ENCODE measurements around the gene ZNF300. TPM values are rescaled to one million over a fixed set of nuclear protein-coding genes. Genes with fewer than 3 reads are reported as not detected.
"Not testable (repeated sequence)": the region's sequence is repeated elsewhere in the genome, so short reads cannot be mapped to it uniquely, and the experiment has no call there.

The ZNF300 gene
- total and polyA plus RNA-seq, 7 experiments from 2014 or later = 0.15 to 5.1 (median 1.9) TPM

GRCh38 chr5:150847334-150847695, 57.5 kb downstream of the ZNF300 start:
- Histone ChIP-seq H3K4me3 (ENCODE audit: low read length) (no peak overlapping the region), H3K36me3 (ENCODE audit: control insufficient read depth in 2 of 3, insufficient read depth in 3 of 3, low read length in 3 of 3) (no peaks in the 10 kb centered on the region), H3K27me3 (ENCODE audit: control insufficient read depth in 2 of 2, insufficient read depth in 2 of 2, low read length in 2 of 2) (no peaks in the 10 kb centered on the region), H3K9me3 (ENCODE audit: control insufficient read depth in 2 of 3, low read length in 3 of 3) (no peaks in the 10 kb centered on the region), H3K4me1 (ENCODE audit: control insufficient read depth in 2 of 2, insufficient read depth in 2 of 2, low read length in 2 of 2) (no peaks in the 10 kb centered on the region), H3K27ac (ENCODE audit: low read depth, low read length) (no peak overlapping the region)
- Mint-ChIP-seq H3K36me3 (peaks cover 0 to 9% (median 0%) of the 10 kb centered on the region in 5 donors), H3K4me3 (peak overlapping the region in 9 of 10 donors; percentile 65 to 93 (median 88)), H3K9me3 (peaks cover 0 to 8% (median 0%) of the 10 kb centered on the region in 11 donors), H3K27ac (peak overlapping the region in 6 of 9 donors; percentile 65 to 92 (median 80)), H3K27me3 (peaks cover 0 to 3% (median 0%) of the 10 kb centered on the region in 5 donors), H3K4me1 (peaks cover 6 to 35% (median 19%) of the 10 kb centered on the region in 7 donors)
- ChIA-PET POLR2A (interaction anchor here (0.7 to 2.2 kb wide), 10 partner anchors 42 to 287 kb away, joined by 3 to 11 read pairs (median 6); partner anchors contain the start of genes RBM22 and SMIM3), CTCF (interaction anchor here (0.6 to 3.4 kb wide), 19 partner anchors 37 to 525 kb away, joined by 3 to 59 read pairs (median 6); partner anchors contain the start of genes RBM22 and SMIM3)
- DNase-seq (no peak), ATAC-seq (no peak)
- intact Hi-C loops (cut with micrococcal nuclease) = loop anchor here (1.0 to 5.0 kb wide), 12 partner anchors 46 to 388 kb away; partner anchors contain the start of genes ANXA6 (in 1 of the 2) and RBM22 (in 1 of the 2)

- ATAC-seq (peak; percentile 98), DNase-seq (peak; percentile 17 to 83 (median 77))
- H3K27ac Mint-ChIP-seq = peak overlapping the region; percentile 65 to 94 (median 88)
- H3K36me3 Mint-ChIP-seq = peaks cover 0 to 9% (median 0%) of the 10 kb centered on the region in 5 donors
- POLR2A ChIA-PET = interaction anchor here (0.7 to 2.2 kb wide), 10 partner anchors 41 to 287 kb away, joined by 3 to 11 read pairs (median 6); partner anchors contain the start of genes RBM22 and SMIM3
- H3K4me3 ChIP-seq (ENCODE audit: low read length) = peak overlapping the region; percentile 38
- peak overlapping the region; percentile 52 for H3K27ac ChIP-seq (ENCODE audit: low read depth, low read length)
- CTCF ChIA-PET = interaction anchor here (0.6 to 3.4 kb wide), 24 partner anchors 8 to 525 kb away, joined by 3 to 59 read pairs (median 5); partner anchors contain the start of genes RBM22 and SMIM3
- peaks cover 0 to 8% (median 0%) of the 10 kb centered on the region in 11 donors for H3K9me3 Mint-ChIP-seq
- H3K9me3 ChIP-seq (ENCODE audit: control insufficient read depth in 2 of 3, low read length in 3 of 3) = no peaks in the 10 kb centered on the region
- H3K27me3 Mint-ChIP-seq = peaks cover 0 to 5% (median 0%) of the 10 kb centered on the region in 5 donors
- H3K36me3 ChIP-seq (ENCODE audit: control insufficient read depth in 2 of 3, insufficient read depth in 3 of 3, low read length in 3 of 3) = no peaks in the 10 kb centered on the region
- H3K4me3 Mint-ChIP-seq = peak overlapping the region; percentile 65 to 93 (median 88)
- intact Hi-C loops (cut with micrococcal nuclease) = loop anchor here (1.0 to 5.0 kb wide), 12 partner anchors 45 to 387 kb away; partner anchors contain the start of genes ANXA6 (in 1 of the 2) and RBM22 (in 1 of the 2)
- no peaks in the 10 kb centered on the region for H3K27me3 ChIP-seq (ENCODE audit: control insufficient read depth in 2 of 2, insufficient read depth in 2 of 2, low read length in 2 of 2)
- H3K4me1 Mint-ChIP-seq = peaks cover 6 to 30% (median 19%) of the 10 kb centered on the region in 7 donors
- no peaks in the 10 kb centered on the region for H3K4me1 ChIP-seq (ENCODE audit: control insufficient read depth in 2 of 2, insufficient read depth in 2 of 2, low read length in 2 of 2)
These were observed 58.0 kb downstream of the ZNF300 start for GRCh38 chr5:150846654-150847333.

- CTCF ChIA-PET = interaction anchor here (0.9 to 3.4 kb wide), 23 partner anchors 8 to 391 kb away, joined by 3 to 59 read pairs (median 5); partner anchors contain the start of genes RBM22 and SMIM3
- not testable (repeated sequence) for ATAC-seq
- intact Hi-C loops (cut with micrococcal nuclease) = loop anchor here (1.0 to 5.0 kb wide), 3 partner anchors 63 to 311 kb away; partner anchors contain the start of gene ANXA6 (in 1 of the 2)
These were observed 58.5 kb downstream of the ZNF300 start, which contains the start of gene IRGM for GRCh38 chr5:150846308-150846653. Gene IRGM, plus strand, starts transcription at chr5:150846521. Its CDS starts 1,603 bp downstream, at chr5:150848124.

GRCh38 chr5:150845185-150845859, 59.5 kb downstream of the ZNF300 start:
- H3K27ac Mint-ChIP-seq; H3K4me1 ChIP-seq (ENCODE audit: control insufficient read depth in 2 of 2, insufficient read depth in 2 of 2, low read length in 2 of 2); H3K36me3 ChIP-seq (ENCODE audit: control insufficient read depth in 2 of 3, insufficient read depth in 3 of 3, low read length in 3 of 3); DNase-seq; H3K27me3 ChIP-seq (ENCODE audit: control insufficient read depth in 2 of 2, insufficient read depth in 2 of 2, low read length in 2 of 2); H3K27ac ChIP-seq (ENCODE audit: low read depth, low read length); ATAC-seq; H3K9me3 Mint-ChIP-seq; H3K4me3 ChIP-seq (ENCODE audit: low read length); H3K9me3 ChIP-seq (ENCODE audit: control insufficient read depth in 2 of 3, low read length in 3 of 3): not testable (repeated sequence)
- intact Hi-C loops (cut with micrococcal nuclease) = loop anchor here in 1 of 2 donors (5.0 kb wide), 1 partner anchor 312 kb away; the partner anchor contains the start of gene ANXA6
- H3K27me3 Mint-ChIP-seq = peaks cover 0 to 13% (median 0%) of the 10 kb centered on the region in 5 donors
- ChIA-PET POLR2A (interaction anchor here (1.8 to 2.0 kb wide), 2 partner anchors 40 to 56 kb away, joined by 6 to 10 read pairs; no protein-coding TSS in a partner anchor), CTCF (interaction anchor here (1.0 to 3.4 kb wide), 12 partner anchors 9 to 388 kb away, joined by 3 to 59 read pairs (median 11); partner anchors contain the start of gene SMIM3)
- peak overlapping the region in 1 of 10 donors; percentile 89 for H3K4me3 Mint-ChIP-seq
- peaks cover 0 to 11% (median 0%) of the 10 kb centered on the region in 5 donors for H3K36me3 Mint-ChIP-seq
- peaks cover 6 to 26% (median 19%) of the 10 kb centered on the region in 7 donors for H3K4me1 Mint-ChIP-seq

More at GRCh38 chr5:150846308-150846653, 58.5 kb downstream of the ZNF300 start, which contains the start of gene IRGM:
- H3K4me3 Mint-ChIP-seq = peak within 1 kb of the TSS; percentile 65 to 93 (median 88)
- H3K4me3 ChIP-seq (ENCODE audit: low read length) = peak within 1 kb of the TSS; percentile 38
- peak in 7 of 9 donors; percentile 15 to 48 (median 39) for DNase-seq
- not testable (repeated sequence) for H3K36me3 ChIP-seq (ENCODE audit: control insufficient read depth in 2 of 3, insufficient read depth in 3 of 3, low read length in 3 of 3); H3K27me3 Mint-ChIP-seq; H3K4me1 ChIP-seq (ENCODE audit: control insufficient read depth in 2 of 2, insufficient read depth in 2 of 2, low read length in 2 of 2); H3K9me3 ChIP-seq (ENCODE audit: control insufficient read depth in 2 of 3, low read length in 3 of 3); H3K9me3 Mint-ChIP-seq; H3K36me3 Mint-ChIP-seq; H3K27me3 ChIP-seq (ENCODE audit: control insufficient read depth in 2 of 2, insufficient read depth in 2 of 2, low read length in 2 of 2)
- peak within 1 kb of the TSS; percentile 65 to 94 (median 88) for H3K27ac Mint-ChIP-seq
- H3K4me1 Mint-ChIP-seq = peaks cover 6 to 30% (median 19%) of the 10 kb centered on the region in 7 donors
- peak within 1 kb of the TSS; percentile 52 for H3K27ac ChIP-seq (ENCODE audit: low read depth, low read length)
- POLR2A ChIA-PET = interaction anchor here (1.1 to 2.2 kb wide), 9 partner anchors 41 to 286 kb away, joined by 3 to 11 read pairs (median 6); partner anchors contain the start of genes RBM22 and SMIM3

Other genes with a start within 250 kb of the ZNF300 start
- not detected for gene MYOZ3, start 243.7 kb downstream of the ZNF300 start, total RNA-seq
- under 1 TPM in 1 of 2 donors, not detected in 1; 0.15 TPM for gene MYOZ3, start 243.7 kb downstream of the ZNF300 start, polyA plus RNA-seq
- 100 to 1,000 TPM in 1 of 5 experiments, 10 to 100 TPM in 4; 74.2 to 103 (median 93.1) TPM for gene RBM22, start 203.9 kb downstream of the ZNF300 start, total RNA-seq
- 10 to 100 TPM; 60.5 to 63.0 TPM for gene RBM22, start 203.9 kb downstream of the ZNF300 start, polyA plus RNA-seq
- 10 to 100 TPM; 42.4 to 88.2 (median 46.9) TPM for gene DCTN4, start 146.0 kb downstream of the ZNF300 start, total RNA-seq
- 10 to 100 TPM in 1 of 2 donors, 1 to 10 TPM in 1; 9.5 to 10.5 TPM for gene DCTN4, start 146.0 kb downstream of the ZNF300 start, polyA plus RNA-seq
- gene SMIM3, start 126.2 kb downstream of the ZNF300 start, total RNA-seq = 10 to 100 TPM in 1 of 5 experiments, 1 to 10 TPM in 4; 5.2 to 17.9 (median 7.9) TPM
- 10 to 100 TPM; 11.3 to 16.6 TPM for gene SMIM3, start 126.2 kb downstream of the ZNF300 start, polyA plus RNA-seq
- gene IRGM, start 58.5 kb downstream of the ZNF300 start, total RNA-seq = 1 to 10 TPM; 1.1 to 3.6 (median 2.7) TPM
- gene IRGM, start 58.5 kb downstream of the ZNF300 start, polyA plus RNA-seq = 1 to 10 TPM; 1.2 to 1.5 TPM
- gene GPX3, start 115.6 kb upstream of the ZNF300 start, total RNA-seq = 1 to 10 TPM in 1 of 5 experiments, under 1 TPM in 1, not detected in 3; 0.98 to 1.1 TPM
- gene GPX3, start 115.6 kb upstream of the ZNF300 start, polyA plus RNA-seq = 1 to 10 TPM in 1 of 2 donors, not detected in 1; 1.2 TPM
- 100 to 1,000 TPM; 124 to 234 (median 131) TPM for gene TNIP1, start 176.1 kb upstream of the ZNF300 start, total RNA-seq
- 10 to 100 TPM; 28.9 to 45.2 TPM for gene TNIP1, start 176.1 kb upstream of the ZNF300 start, polyA plus RNA-seq

Measured in naive thymus-derived CD4-positive, alpha-beta T cell (primary cell).